HEK293T (cell line): ENCODE data around the gene TOMM34.

Source experiments
- CTCF ChIA-PET: fragments of 350-600 bp; formaldehyde crosslinking; extraction: SDS; loops from one replicate; lab custom pipeline; 2021; ENCODE audit warnings: antibody characterized with exemption, inconsistent platforms; lab: Yijun Ruan, JAX
- POLR2A ChIA-PET: fragments of 350-600 bp; formaldehyde crosslinking; extraction: SDS; loops from one replicate; lab custom pipeline; 2020; ENCODE audit warnings: antibody characterized with exemption, inconsistent platforms; lab: Yijun Ruan, JAX
- DNase-seq: peaks from one replicate; pipeline ENCODE4 v3.0.0; 2012; ENCODE audit warnings: mixed read lengths; ENCODE audit errors: extremely low spot score
- ARNT ChIP-seq: fragments of 450-650 bp; IDR thresholded peaks from 2 replicates; pipeline ENCODE4 v1.6.1; 2017; ENCODE audit warnings: mild to moderate bottlenecking
- BHLHE40 ChIP-seq: fragments of 450-650 bp; IDR thresholded peaks from 2 replicates; pipeline ENCODE4 v1.6.1; 2016; ENCODE audit warnings: mild to moderate bottlenecking, moderate library complexity, borderline replicate concordance
- CTBP1 ChIP-seq: fragments of 450-650 bp; IDR thresholded peaks from 2 replicates; pipeline ENCODE4 v1.6.1; 2016; ENCODE audit warnings: borderline replicate concordance
- ELF4 ChIP-seq: fragments of 450-650 bp; IDR thresholded peaks from 2 replicates; pipeline ENCODE4 v1.6.1; 2017; ENCODE audit warnings: antibody characterized with exemption
- FOXA1 ChIP-seq: fragments of 450-650 bp; IDR thresholded peaks from 2 replicates; pipeline ENCODE4 v1.6.1; 2016; ENCODE audit warnings: mild to moderate bottlenecking
- FOXK2 ChIP-seq: fragments of 450-650 bp; IDR thresholded peaks from 2 replicates; pipeline ENCODE4 v1.6.1; 2016; ENCODE audit warnings: mild to moderate bottlenecking
- FOXM1 ChIP-seq: fragments of 450-650 bp; IDR thresholded peaks from 2 replicates; pipeline ENCODE4 v1.6.1; 2017; ENCODE audit warnings: mild to moderate bottlenecking, borderline replicate concordance
- HDGF ChIP-seq: fragments of 450-650 bp; IDR thresholded peaks from 2 replicates; pipeline ENCODE4 v1.6.1; 2017; ENCODE audit warnings: antibody characterized with exemption, borderline replicate concordance
- L3MBTL2 ChIP-seq: fragments of 450-650 bp; conservative IDR thresholded peaks from 2 replicates; pipeline ENCODE4 v1.6.1; 2016; ENCODE audit warnings: mild to moderate bottlenecking
- LEF1 ChIP-seq: fragments of 450-650 bp; IDR thresholded peaks from 2 replicates; pipeline ENCODE4 v1.6.1; 2017; ENCODE audit warnings: mild to moderate bottlenecking, borderline replicate concordance
- NFRKB ChIP-seq: fragments of 450-650 bp; IDR thresholded peaks from 2 replicates; pipeline ENCODE4 v1.6.1; 2016; ENCODE audit warnings: mild to moderate bottlenecking, moderate library complexity
- PKNOX1 ChIP-seq: fragments of 450-650 bp; IDR thresholded peaks from 2 replicates; pipeline ENCODE4 v1.6.1; 2016
- SP1 ChIP-seq: fragments of 450-650 bp; IDR thresholded peaks from 2 replicates; pipeline ENCODE4 v1.6.1; 2017
- SUZ12 ChIP-seq: fragments of 450-650 bp; IDR thresholded peaks from 2 replicates; pipeline ENCODE4 v1.6.1; 2016; ENCODE audit warnings: mild to moderate bottlenecking
- TARDBP ChIP-seq: fragments of 450-650 bp; IDR thresholded peaks from 2 replicates; pipeline ENCODE4 v1.6.1; 2016
- ZNF384 ChIP-seq: fragments of 450-650 bp; IDR thresholded peaks from 2 replicates; pipeline ENCODE4 v1.6.1; 2016

Gene TOMM34

GRCh38 chr20:44942264-44942973 lies 17.8 kb downstream of the TOMM34 start:
- CTCF ChIA-PET = interaction anchor here (0.7 kb wide), 1 partner anchor 348 kb away, joined by 4 read pairs; no protein-coding TSS in a partner anchor

GRCh38 chr20:44941120-44941691 lies 19.0 kb downstream of the TOMM34 start:
- ChIA-PET CTCF (no interaction called here), POLR2A (interaction anchor here (1.1 kb wide), 1 partner anchor 19 kb away, joined by 4 read pairs; the partner anchor contains the start of gene TOMM34)
- DNase-seq = no peak
- TF ChIP-seq SP1 (no peak), LEF1 (no peak), FOXA1 (no peak), L3MBTL2 (no peak), BHLHE40 (no peak), ELF4 (no peak)

More at GRCh38 chr20:44942264-44942973, 17.8 kb downstream of the TOMM34 start:
- no peak for DNase-seq
- POLR2A ChIA-PET = no interaction called here
- TF ChIP-seq SP1 (no peak), BHLHE40 (no peak), SUZ12 (no peak), CTBP1 (no peak), NFRKB (no peak), PKNOX1 (no peak), L3MBTL2 (no peak), ARNT (no peak), ZNF384 (no peak), ELF4 (no peak), FOXM1 (no peak), TARDBP (no peak), FOXA1 (no peak), LEF1 (no peak), HDGF (no peak), FOXK2 (no peak)

- ChIA-PET POLR2A (no interaction called here), CTCF (no interaction called here)
- no peak for TF ChIP-seq CTBP1
- TF ChIP-seq PKNOX1 = no peak
- no peak for TF ChIP-seq FOXA1
- no peak for TF ChIP-seq NFRKB
- TF ChIP-seq TARDBP = no peak
- no peak for TF ChIP-seq FOXK2
- no peak for TF ChIP-seq ELF4
- no peak for TF ChIP-seq LEF1
- no peak for TF ChIP-seq L3MBTL2
- no peak for TF ChIP-seq SP1
- TF ChIP-seq ZNF384 = no peak
- no peak for DNase-seq
Measured at GRCh38 chr20:44938637-44939036, 21.6 kb downstream of the TOMM34 start.

- ChIA-PET POLR2A (interaction anchor here (1.1 kb wide), 1 partner anchor 24 kb away, joined by 3 read pairs; the partner anchor contains the start of gene TOMM34), CTCF (no interaction called here)
- no peak for DNase-seq
- TF ChIP-seq FOXA1 (no peak), NFRKB (no peak), ZNF384 (no peak), TARDBP (no peak), ELF4 (no peak), SUZ12 (no peak), ARNT (no peak), CTBP1 (no peak), L3MBTL2 (no peak), HDGF (no peak), FOXM1 (no peak), SP1 (no peak), FOXK2 (no peak), PKNOX1 (no peak)
Measured at GRCh38 chr20:44936510-44936909, 23.7 kb downstream of the TOMM34 start.

GRCh38 chr20:44932916-44933315 lies 27.3 kb downstream of the TOMM34 start:
- TF ChIP-seq TARDBP (no peak), FOXA1 (no peak), ZNF384 (no peak), FOXK2 (no peak), LEF1 (no peak)
- ChIA-PET POLR2A (interaction anchor here (1.0 kb wide), 1 partner anchor 27 kb away, joined by 3 read pairs; the partner anchor contains the start of gene TOMM34), CTCF (no interaction called here)
- DNase-seq = no peak

GRCh38 chr20:44931911-44932310 lies 28.3 kb downstream of the TOMM34 start:
- ChIA-PET POLR2A (interaction anchor here (1.0 kb wide), 1 partner anchor 28 kb away, joined by 3 read pairs; the partner anchor contains the start of gene TOMM34), CTCF (no interaction called here)
- no peak for DNase-seq
- TF ChIP-seq SUZ12 (no peak), SP1 (no peak), ELF4 (no peak), ZNF384 (no peak), NFRKB (no peak), BHLHE40 (no peak), FOXA1 (no peak)
